HK-2 (cell line): ENCODE data around the gene C10orf67.
A peak's percentile ranks its signal among the peaks of the same experiment; 100 is the strongest.
"Not testable (repeated sequence)": the region's sequence is repeated elsewhere in the genome, so short reads cannot be mapped to it uniquely, and the experiment has no call there.

Source experiments
- DNase-seq: peaks from one replicate; pipeline ENCODE4 v3.0.0-alpha.2; 2018; ENCODE audit not compliant: unreplicated experiment

Gene C10orf67

GRCh38 chr10:23362879-23363792 is 18.5 kb upstream of the C10orf67 start:
- no peak for DNase-seq

GRCh38 chr10:23362069-23362830 is 17.7 kb upstream of the C10orf67 start:
- DNase-seq, result no peak

GRCh38 chr10:23361665-23362064 is 17.1 kb upstream of the C10orf67 start:
- no peak for DNase-seq

GRCh38 chr10:23359692-23360380 is 15.2 kb upstream of the C10orf67 start:
- DNase-seq, result no peak

GRCh38 chr10:23358357-23358756 is 13.8 kb upstream of the C10orf67 start:
- no peak for DNase-seq

- no peak for DNase-seq
Measured at GRCh38 chr10:23354630-23355279, 10.2 kb upstream of the C10orf67 start.

- DNase-seq, result no peak
Measured at GRCh38 chr10:23351926-23352519, 7.4 kb upstream of the C10orf67 start.

GRCh38 chr10:23350706-23351105 is 6.1 kb upstream of the C10orf67 start:
- DNase-seq, result not testable (repeated sequence)

GRCh38 chr10:23345861-23346260 is 1.3 kb upstream of the C10orf67 start:
- DNase-seq, result no peak

GRCh38 chr10:23343591-23344240 is 881 bp downstream of the C10orf67 start:
- DNase-seq, result peak; percentile 66

GRCh38 chr10:23342213-23342884 is 2.2 kb downstream of the C10orf67 start:
- no peak for DNase-seq

- DNase-seq, result no peak
Measured at GRCh38 chr10:23341004-23341403, 3.6 kb downstream of the C10orf67 start.

- DNase-seq, result no peak
Measured at GRCh38 chr10:23340354-23340753, 4.2 kb downstream of the C10orf67 start.

GRCh38 chr10:23338886-23339285 is 5.7 kb downstream of the C10orf67 start:
- no peak for DNase-seq

GRCh38 chr10:23338155-23338828 is 6.3 kb downstream of the C10orf67 start:
- no peak for DNase-seq

- no peak for DNase-seq
Measured at GRCh38 chr10:23337616-23338015, 7.0 kb downstream of the C10orf67 start.

- DNase-seq, result no peak
Measured at GRCh38 chr10:23331567-23332301, 12.9 kb downstream of the C10orf67 start.

GRCh38 chr10:23330948-23331347 is 13.6 kb downstream of the C10orf67 start:
- no peak for DNase-seq
